ENCODE results near the gene ALK. TPM values are rescaled to one million over a fixed set of nuclear protein-coding genes. Genes with fewer than 3 reads are reported as not detected.

The ALK gene
- polyA plus RNA-seq, 2 donors: 0.04 to 0.05 TPM

- Histone ChIP-seq H3K27me3 (ENCODE audit: control insufficient read depth in 1 of 2, insufficient read depth in 2 of 2, low read length in 2 of 2) (no peaks in the 10 kb centered on the region), H3K4me3 (ENCODE audit: low read depth in 1 of 2, low read length in 2 of 2) (no peak overlapping the region), H3K4me1 (ENCODE audit: control insufficient read depth in 2 of 2, insufficient read depth in 2 of 2, low read length in 1 of 2) (no peaks in the 10 kb centered on the region), H3K27ac (ENCODE audit: low read depth in 2 of 2, low read length in 1 of 2) (no peak overlapping the region), H3K36me3 (ENCODE audit: control insufficient read depth in 2 of 2, insufficient read depth in 2 of 2, low read length in 1 of 2) (no peaks in the 10 kb centered on the region), H3K9me3 (ENCODE audit: control insufficient read depth in 2 of 2, insufficient read depth in 1 of 2, low read depth in 1 of 2, low read length in 1 of 2) (no peaks in the 10 kb centered on the region)
- 77 to 78% methylated on average over 5 of the region's 5 CpGs for WGBS, 2 donors
Observed at GRCh38 chr2:29347774-29348461, 573.5 kb downstream of the ALK start.

GRCh38 chr2:29345236-29345635 lies 576.1 kb downstream of the ALK start:
- WGBS, 2 donors: 80 to 85% methylated on average over 2 of the region's 2 CpGs
- Histone ChIP-seq H3K9me3 (ENCODE audit: control insufficient read depth in 2 of 2, insufficient read depth in 1 of 2, low read depth in 1 of 2, low read length in 1 of 2) (no peaks in the 10 kb centered on the region), H3K36me3 (ENCODE audit: control insufficient read depth in 2 of 2, insufficient read depth in 2 of 2, low read length in 1 of 2) (no peaks in the 10 kb centered on the region), H3K27ac (ENCODE audit: low read depth in 2 of 2, low read length in 1 of 2) (no peak overlapping the region), H3K4me1 (ENCODE audit: control insufficient read depth in 2 of 2, insufficient read depth in 2 of 2, low read length in 1 of 2) (no peaks in the 10 kb centered on the region), H3K4me3 (ENCODE audit: low read depth in 1 of 2, low read length in 2 of 2) (no peak overlapping the region), H3K27me3 (ENCODE audit: control insufficient read depth in 1 of 2, insufficient read depth in 2 of 2, low read length in 2 of 2) (no peaks in the 10 kb centered on the region)

DNA sequence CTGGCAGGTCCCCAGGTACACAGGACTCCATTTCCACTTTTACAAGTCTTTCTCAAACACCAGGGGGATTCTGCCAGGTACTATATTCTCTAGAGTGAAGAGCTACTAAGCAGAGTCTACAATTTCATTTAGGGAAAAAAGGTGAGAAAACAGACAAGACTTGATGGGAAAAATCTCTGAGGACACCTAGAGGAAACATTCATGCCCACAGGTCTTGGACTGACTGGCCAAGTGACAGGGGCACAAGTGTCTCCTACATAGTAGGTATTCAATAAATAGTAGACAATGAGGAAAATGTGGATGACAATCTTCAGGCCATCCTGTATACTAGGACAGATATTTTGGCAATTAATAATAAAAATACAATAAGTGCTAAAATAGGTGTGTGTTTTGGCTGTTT lies 577.6 kb downstream of the ALK start:
- H3K4me3 ChIP-seq (ENCODE audit: low read depth in 1 of 2, low read length in 2 of 2): no peak overlapping the region
- H3K4me1 ChIP-seq (ENCODE audit: control insufficient read depth in 2 of 2, insufficient read depth in 2 of 2, low read length in 1 of 2): no peaks in the 10 kb centered on the region
- no peaks in the 10 kb centered on the region for H3K27me3 ChIP-seq (ENCODE audit: control insufficient read depth in 1 of 2, insufficient read depth in 2 of 2, low read length in 2 of 2)
- no peaks in the 10 kb centered on the region for H3K9me3 ChIP-seq (ENCODE audit: control insufficient read depth in 2 of 2, insufficient read depth in 1 of 2, low read depth in 1 of 2, low read length in 1 of 2)
- no peaks in the 10 kb centered on the region for H3K36me3 ChIP-seq (ENCODE audit: control insufficient read depth in 2 of 2, insufficient read depth in 2 of 2, low read length in 1 of 2)
- H3K27ac ChIP-seq (ENCODE audit: low read depth in 2 of 2, low read length in 1 of 2): no peak overlapping the region

GRCh38 chr2:29336341-29337241 lies 584.8 kb downstream of the ALK start:
- 75 to 82% methylated on average over 10 of the region's 10 CpGs for WGBS, 2 donors
- Histone ChIP-seq H3K4me1 (ENCODE audit: control insufficient read depth in 2 of 2, insufficient read depth in 2 of 2, low read length in 1 of 2) (no peaks in the 10 kb centered on the region), H3K27ac (ENCODE audit: low read depth in 2 of 2, low read length in 1 of 2) (no peak overlapping the region)

GRCh38 chr2:29335396-29335795 lies 586.0 kb downstream of the ALK start:
- no peak overlapping the region for H3K27ac ChIP-seq (ENCODE audit: low read depth in 2 of 2, low read length in 1 of 2)
- no peaks in the 10 kb centered on the region for H3K27me3 ChIP-seq (ENCODE audit: control insufficient read depth in 1 of 2, insufficient read depth in 2 of 2, low read length in 2 of 2)
- WGBS, 2 donors: 84 to 85% methylated on average over 5 of the region's 5 CpGs
- H3K4me1 ChIP-seq (ENCODE audit: control insufficient read depth in 2 of 2, insufficient read depth in 2 of 2, low read length in 1 of 2): no peaks in the 10 kb centered on the region
- no peak overlapping the region for H3K4me3 ChIP-seq (ENCODE audit: low read depth in 1 of 2, low read length in 2 of 2)
- H3K9me3 ChIP-seq (ENCODE audit: control insufficient read depth in 2 of 2, insufficient read depth in 1 of 2, low read depth in 1 of 2, low read length in 1 of 2): no peaks in the 10 kb centered on the region
- H3K36me3 ChIP-seq (ENCODE audit: control insufficient read depth in 2 of 2, insufficient read depth in 2 of 2, low read length in 1 of 2): no peaks in the 10 kb centered on the region

More at GRCh38 chr2:29336341-29337241, 584.8 kb downstream of the ALK start:
- Histone ChIP-seq H3K27me3 (ENCODE audit: control insufficient read depth in 1 of 2, insufficient read depth in 2 of 2, low read length in 2 of 2) (no peaks in the 10 kb centered on the region), H3K4me3 (ENCODE audit: low read depth in 1 of 2, low read length in 2 of 2) (no peak overlapping the region), H3K36me3 (ENCODE audit: control insufficient read depth in 2 of 2, insufficient read depth in 2 of 2, low read length in 1 of 2) (no peaks in the 10 kb centered on the region), H3K9me3 (ENCODE audit: control insufficient read depth in 2 of 2, insufficient read depth in 1 of 2, low read depth in 1 of 2, low read length in 1 of 2) (no peaks in the 10 kb centered on the region)

GRCh38 chr2:29334706-29335105 lies 586.7 kb downstream of the ALK start:
- no peaks in the 10 kb centered on the region for H3K36me3 ChIP-seq (ENCODE audit: control insufficient read depth in 2 of 2, insufficient read depth in 2 of 2, low read length in 1 of 2)
- H3K4me3 ChIP-seq (ENCODE audit: low read depth in 1 of 2, low read length in 2 of 2): no peak overlapping the region
- 81 to 82% methylated on average over 10 of the region's 10 CpGs for WGBS, 2 donors
- H3K4me1 ChIP-seq (ENCODE audit: control insufficient read depth in 2 of 2, insufficient read depth in 2 of 2, low read length in 1 of 2): no peaks in the 10 kb centered on the region
- H3K27me3 ChIP-seq (ENCODE audit: control insufficient read depth in 1 of 2, insufficient read depth in 2 of 2, low read length in 2 of 2): no peaks in the 10 kb centered on the region
- no peaks in the 10 kb centered on the region for H3K9me3 ChIP-seq (ENCODE audit: control insufficient read depth in 2 of 2, insufficient read depth in 1 of 2, low read depth in 1 of 2, low read length in 1 of 2)
- no peak overlapping the region for H3K27ac ChIP-seq (ENCODE audit: low read depth in 2 of 2, low read length in 1 of 2)

- Histone ChIP-seq H3K4me1 (ENCODE audit: control insufficient read depth in 2 of 2, insufficient read depth in 2 of 2, low read length in 1 of 2) (no peaks in the 10 kb centered on the region), H3K4me3 (ENCODE audit: low read depth in 1 of 2, low read length in 2 of 2) (no peak overlapping the region), H3K36me3 (ENCODE audit: control insufficient read depth in 2 of 2, insufficient read depth in 2 of 2, low read length in 1 of 2) (no peaks in the 10 kb centered on the region), H3K27ac (ENCODE audit: low read depth in 2 of 2, low read length in 1 of 2) (no peak overlapping the region), H3K9me3 (ENCODE audit: control insufficient read depth in 2 of 2, insufficient read depth in 1 of 2, low read depth in 1 of 2, low read length in 1 of 2) (no peaks in the 10 kb centered on the region), H3K27me3 (ENCODE audit: control insufficient read depth in 1 of 2, insufficient read depth in 2 of 2, low read length in 2 of 2) (no peaks in the 10 kb centered on the region)
- 79 to 88% methylated on average over 2 of the region's 2 CpGs for WGBS, 2 donors
Observed at GRCh38 chr2:29332540-29332939, 588.8 kb downstream of the ALK start.

DNA sequence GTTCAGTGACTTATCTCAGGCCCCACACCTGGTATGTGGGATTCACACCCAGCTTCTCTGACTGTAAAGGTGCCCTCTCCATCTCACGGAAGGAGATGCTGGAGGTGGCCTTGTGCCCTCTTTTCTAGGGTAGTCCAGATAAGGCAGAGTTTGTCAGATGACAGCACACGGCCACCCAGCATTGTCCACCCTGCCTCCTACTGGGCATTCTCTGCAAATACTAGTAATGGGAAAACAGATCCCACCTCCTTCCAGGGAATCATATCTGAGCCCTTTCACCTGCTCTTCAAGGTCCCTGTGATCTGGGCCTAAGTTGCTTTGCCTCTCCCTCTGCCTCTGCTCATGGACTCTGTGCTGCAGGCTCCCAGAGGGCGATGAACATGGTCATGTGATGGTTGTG lies 591.5 kb downstream of the ALK start:
- H3K27me3 ChIP-seq (ENCODE audit: control insufficient read depth in 1 of 2, insufficient read depth in 2 of 2, low read length in 2 of 2): no peaks in the 10 kb centered on the region
- no peaks in the 10 kb centered on the region for H3K36me3 ChIP-seq (ENCODE audit: control insufficient read depth in 2 of 2, insufficient read depth in 2 of 2, low read length in 1 of 2)
- no peak overlapping the region for H3K27ac ChIP-seq (ENCODE audit: low read depth in 2 of 2, low read length in 1 of 2)
- WGBS, 2 donors: 79 to 86% methylated on average over 3 of the region's 3 CpGs
- H3K4me3 ChIP-seq (ENCODE audit: low read depth in 1 of 2, low read length in 2 of 2): no peak overlapping the region
- H3K4me1 ChIP-seq (ENCODE audit: control insufficient read depth in 2 of 2, insufficient read depth in 2 of 2, low read length in 1 of 2): no peaks in the 10 kb centered on the region
- H3K9me3 ChIP-seq (ENCODE audit: control insufficient read depth in 2 of 2, insufficient read depth in 1 of 2, low read depth in 1 of 2, low read length in 1 of 2): no peaks in the 10 kb centered on the region

- Histone ChIP-seq H3K36me3 (ENCODE audit: control insufficient read depth in 2 of 2, insufficient read depth in 2 of 2, low read length in 1 of 2) (no peaks in the 10 kb centered on the region), H3K4me1 (ENCODE audit: control insufficient read depth in 2 of 2, insufficient read depth in 2 of 2, low read length in 1 of 2) (no peaks in the 10 kb centered on the region), H3K4me3 (ENCODE audit: low read depth in 1 of 2, low read length in 2 of 2) (no peak overlapping the region), H3K9me3 (ENCODE audit: control insufficient read depth in 2 of 2, insufficient read depth in 1 of 2, low read depth in 1 of 2, low read length in 1 of 2) (no peaks in the 10 kb centered on the region), H3K27ac (ENCODE audit: low read depth in 2 of 2, low read length in 1 of 2) (no peak overlapping the region), H3K27me3 (ENCODE audit: control insufficient read depth in 1 of 2, insufficient read depth in 2 of 2, low read length in 2 of 2) (no peaks in the 10 kb centered on the region)
- 48 to 69% methylated on average over 8 of the region's 8 CpGs for WGBS, 2 donors
Observed at GRCh38 chr2:29326926-29327325, 594.5 kb downstream of the ALK start.

Data from esophagus (tissue), 2 donors.